A673 (cell line): ENCODE measurements around the gene SUPT3H.

Source experiments
- EZH2 ChIP-seq: fragments of 200-600 bp; sonication (generic); IDR thresholded peaks from 2 replicates; pipeline ENCODE4 v1.6.1; 2017; ENCODE audit warnings: borderline replicate concordance, low read depth, mild to moderate bottlenecking, mixed read lengths, antibody characterized with exemption, low read length; ENCODE audit not compliant: poor library complexity, severe bottlenecking
- TF ChIP-seq, protein P1 (sequence below): fragments of 300-800, 200-600 bp; sonication (generic); conservative IDR thresholded peaks from 2 replicates; pipeline ENCODE4 v1.5.1; 2017; ENCODE audit warnings: low read depth, mild to moderate bottlenecking, antibody characterized with exemption, low read length, moderate library complexity, mixed read lengths

DNA sequence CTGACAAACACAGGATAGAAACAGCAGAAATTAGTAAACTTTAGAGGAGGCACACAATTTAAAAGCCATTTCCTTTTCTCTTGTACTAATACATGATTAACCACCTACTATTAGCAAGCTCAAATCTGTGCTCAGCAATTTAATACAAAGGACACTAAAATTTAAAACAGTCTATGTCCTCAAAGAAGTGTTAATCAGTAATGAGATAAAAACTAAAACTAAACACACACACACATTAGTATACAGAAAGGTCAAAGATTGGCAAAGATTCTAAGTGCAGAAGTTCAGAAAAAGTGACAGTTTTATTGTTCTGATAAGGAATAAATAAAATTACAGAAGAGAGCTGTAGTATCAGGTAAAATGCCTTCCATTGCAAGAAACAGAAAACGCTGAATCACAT lies 123.5 kb downstream of the SUPT3H start:
- TF ChIP-seq, protein P1, sequence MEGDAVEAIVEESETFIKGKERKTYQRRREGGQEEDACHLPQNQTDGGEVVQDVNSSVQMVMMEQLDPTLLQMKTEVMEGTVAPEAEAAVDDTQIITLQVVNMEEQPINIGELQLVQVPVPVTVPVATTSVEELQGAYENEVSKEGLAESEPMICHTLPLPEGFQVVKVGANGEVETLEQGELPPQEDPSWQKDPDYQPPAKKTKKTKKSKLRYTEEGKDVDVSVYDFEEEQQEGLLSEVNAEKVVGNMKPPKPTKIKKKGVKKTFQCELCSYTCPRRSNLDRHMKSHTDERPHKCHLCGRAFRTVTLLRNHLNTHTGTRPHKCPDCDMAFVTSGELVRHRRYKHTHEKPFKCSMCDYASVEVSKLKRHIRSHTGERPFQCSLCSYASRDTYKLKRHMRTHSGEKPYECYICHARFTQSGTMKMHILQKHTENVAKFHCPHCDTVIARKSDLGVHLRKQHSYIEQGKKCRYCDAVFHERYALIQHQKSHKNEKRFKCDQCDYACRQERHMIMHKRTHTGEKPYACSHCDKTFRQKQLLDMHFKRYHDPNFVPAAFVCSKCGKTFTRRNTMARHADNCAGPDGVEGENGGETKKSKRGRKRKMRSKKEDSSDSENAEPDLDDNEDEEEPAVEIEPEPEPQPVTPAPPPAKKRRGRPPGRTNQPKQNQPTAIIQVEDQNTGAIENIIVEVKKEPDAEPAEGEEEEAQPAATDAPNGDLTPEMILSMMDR, result no peak
- no peak for TF ChIP-seq EZH2
